Endodermal cell (in vitro differentiated cells): ENCODE results near the gene VTI1A. TPM values are rescaled to one million over a fixed set of nuclear protein-coding genes. Genes with fewer than 3 reads are reported as not detected.

Experiments used
- DNase-seq: peaks from one replicate; pipeline ENCODE4 v3.0.0-alpha.2; 2017
- H3K27ac ChIP-seq: 2 replicates; pipeline ENCODE4 v1.5.1; 2013; ENCODE audit warnings: mild to moderate bottlenecking, low read depth, low read length, moderate library complexity
- H3K27me3 ChIP-seq: 2 replicates; pipeline ENCODE4 v1.6.1; 2013; ENCODE audit warnings: mild to moderate bottlenecking, low read length, moderate library complexity; ENCODE audit not compliant: insufficient read depth, control insufficient read depth, poor library complexity, severe bottlenecking
- H3K36me3 ChIP-seq: 2 replicates; pipeline ENCODE4 v1.7.0; 2013; ENCODE audit warnings: mild to moderate bottlenecking, low read length, moderate library complexity; ENCODE audit not compliant: control insufficient read depth, insufficient read depth
- H3K4me1 ChIP-seq: one replicate; pipeline ENCODE4 v1.7.0; 2013; ENCODE audit warnings: low read length; ENCODE audit not compliant: control insufficient read depth, insufficient read depth
- H3K4me3 ChIP-seq: 2 replicates; pipeline ENCODE4 v1.5.1; 2013; ENCODE audit warnings: mild to moderate bottlenecking, low read length, moderate library complexity
- H3K9ac ChIP-seq: 2 replicates; pipeline ENCODE4 v1.6.1; 2013; ENCODE audit warnings: mild to moderate bottlenecking, low read length, moderate library complexity; ENCODE audit not compliant: poor library complexity, severe bottlenecking; ENCODE audit errors: extremely low read depth
- H3K9me3 ChIP-seq: 2 replicates; pipeline ENCODE4 v1.6.1; 2013; ENCODE audit warnings: mild to moderate bottlenecking, low read length, moderate library complexity; ENCODE audit not compliant: control insufficient read depth
- H3K27ac Mint-ChIP-seq: 2 replicates; pipeline ENCODE4 v1.8.0; 2020; ENCODE audit warnings: mixed read lengths
- H3K27me3 Mint-ChIP-seq: 2 replicates; pipeline ENCODE4 v1.8.0; 2021; ENCODE audit warnings: mild to moderate bottlenecking, mixed read lengths; ENCODE audit not compliant: insufficient read depth
- H3K36me3 Mint-ChIP-seq: 2 replicates; pipeline ENCODE4 v1.8.0; 2020; ENCODE audit warnings: low read depth, mixed read lengths
- H3K4me1 Mint-ChIP-seq: 2 replicates; pipeline ENCODE4 v1.8.0; 2020; ENCODE audit warnings: mixed read lengths
- H3K4me3 Mint-ChIP-seq: 2 replicates; pipeline ENCODE4 v1.8.0; 2020; ENCODE audit warnings: mild to moderate bottlenecking, moderate library complexity, mixed read lengths
- H3K9me3 Mint-ChIP-seq: 2 replicates; pipeline ENCODE4 v1.8.0; 2020; ENCODE audit warnings: mild to moderate bottlenecking, mixed read lengths
- WGBS, 2 experiments: methylation state at CpG; one replicate each; pipeline versions ENCODE4 v1.1.5 to v1.1.7; 2013; ENCODE audit warnings: missing lambda C conversion rate in 2 of 2, mixed read lengths in 1 of 2; ENCODE audit not compliant: insufficient coverage in 1 of 2, insufficient read length in 1 of 2; 5-methylcytosine and 5-hydroxymethylcytosine counted together
- total RNA-seq, 2 donors: library from RNA; stranded (reverse); fragmentation: NEBNext Ultra II Directional in 1 of 2; extraction: Animal tissue kit (Norgen Biotek cat#: 25700) in 1 of 2; gene quantifications; 2 replicates in 1 of 2; 3 replicates in 1 of 2; pipeline ENCODE4 v1.2.1, GENCODE V29; 2021
- TF ChIP-seq, protein P1 (sequence below): fragments of 200-600 bp; sonication (generic); conservative IDR thresholded peaks from 2 replicates; pipeline ENCODE4 v1.5.0; 2021; ENCODE audit warnings: antibody characterized with exemption, mild to moderate bottlenecking

The VTI1A gene
- total RNA-seq, 2 donors from 2014 or later = 27.0 to 29.9 TPM

- WGBS, 2 experiments = 81 to 91% methylated on average over 14 to 16 of the region's 16 CpGs
- H3K4me1 Mint-ChIP-seq = peaks cover 40% of the 10 kb centered on the region
- no peaks in the 10 kb centered on the region for H3K27me3 ChIP-seq
These were observed 384.8 kb downstream of the VTI1A start for GRCh38 chr10:112831859-112832258.

GRCh38 chr10:112832361-112832878, 385.4 kb downstream of the VTI1A start:
- peak; percentile 94 for DNase-seq
- H3K36me3 ChIP-seq = no peaks in the 10 kb centered on the region
- peak overlapping the region; percentile 22 for H3K4me3 Mint-ChIP-seq
- H3K4me1 Mint-ChIP-seq = peaks cover 41% of the 10 kb centered on the region
- H3K27me3 ChIP-seq = no peaks in the 10 kb centered on the region
- TF ChIP-seq, protein P1, sequence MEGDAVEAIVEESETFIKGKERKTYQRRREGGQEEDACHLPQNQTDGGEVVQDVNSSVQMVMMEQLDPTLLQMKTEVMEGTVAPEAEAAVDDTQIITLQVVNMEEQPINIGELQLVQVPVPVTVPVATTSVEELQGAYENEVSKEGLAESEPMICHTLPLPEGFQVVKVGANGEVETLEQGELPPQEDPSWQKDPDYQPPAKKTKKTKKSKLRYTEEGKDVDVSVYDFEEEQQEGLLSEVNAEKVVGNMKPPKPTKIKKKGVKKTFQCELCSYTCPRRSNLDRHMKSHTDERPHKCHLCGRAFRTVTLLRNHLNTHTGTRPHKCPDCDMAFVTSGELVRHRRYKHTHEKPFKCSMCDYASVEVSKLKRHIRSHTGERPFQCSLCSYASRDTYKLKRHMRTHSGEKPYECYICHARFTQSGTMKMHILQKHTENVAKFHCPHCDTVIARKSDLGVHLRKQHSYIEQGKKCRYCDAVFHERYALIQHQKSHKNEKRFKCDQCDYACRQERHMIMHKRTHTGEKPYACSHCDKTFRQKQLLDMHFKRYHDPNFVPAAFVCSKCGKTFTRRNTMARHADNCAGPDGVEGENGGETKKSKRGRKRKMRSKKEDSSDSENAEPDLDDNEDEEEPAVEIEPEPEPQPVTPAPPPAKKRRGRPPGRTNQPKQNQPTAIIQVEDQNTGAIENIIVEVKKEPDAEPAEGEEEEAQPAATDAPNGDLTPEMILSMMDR = no peak
- H3K4me3 ChIP-seq = no peak overlapping the region
- H3K9me3 Mint-ChIP-seq = peaks cover 11% of the 10 kb centered on the region
- peaks cover 4% of the 10 kb centered on the region for H3K4me1 ChIP-seq
- H3K9me3 ChIP-seq = peaks cover 10% of the 10 kb centered on the region
- H3K27me3 Mint-ChIP-seq = peaks cover 9% of the 10 kb centered on the region
- H3K9ac ChIP-seq = no peak overlapping the region
- H3K27ac Mint-ChIP-seq = peak overlapping the region; percentile 87
- H3K27ac ChIP-seq = no peak overlapping the region
- H3K36me3 Mint-ChIP-seq = peaks cover 7% of the 10 kb centered on the region
- WGBS, 2 experiments = 55 to 63% methylated on average over 5 to 7 of the region's 7 CpGs

More at GRCh38 chr10:112831859-112832258, 384.8 kb downstream of the VTI1A start:
- Mint-ChIP-seq H3K36me3 (peaks cover 7% of the 10 kb centered on the region), H3K4me3 (peak overlapping the region; percentile 22), H3K27me3 (peaks cover 9% of the 10 kb centered on the region), H3K9me3 (peaks cover 11% of the 10 kb centered on the region), H3K27ac (peak overlapping the region; percentile 87)
- no peak for DNase-seq
- H3K9ac ChIP-seq = no peak overlapping the region
- H3K9me3 ChIP-seq = peaks cover 10% of the 10 kb centered on the region
- H3K4me1 ChIP-seq = peaks cover 4% of the 10 kb centered on the region
- TF ChIP-seq, protein P1 = no peak
- no peak overlapping the region for H3K4me3 ChIP-seq
- H3K27ac ChIP-seq = no peak overlapping the region
- no peaks in the 10 kb centered on the region for H3K36me3 ChIP-seq

GRCh38 chr10:112832959-112833358, 385.9 kb downstream of the VTI1A start:
- 56 to 83% methylated on average over 2 of the region's 2 CpGs for WGBS, 2 experiments
- Histone ChIP-seq H3K27ac (no peak overlapping the region), H3K27me3 (no peaks in the 10 kb centered on the region), H3K36me3 (no peaks in the 10 kb centered on the region), H3K4me3 (no peak overlapping the region), H3K4me1 (peaks cover 4% of the 10 kb centered on the region), H3K9ac (no peak overlapping the region), H3K9me3 (peaks cover 10% of the 10 kb centered on the region)
- no peak for DNase-seq
- H3K36me3 Mint-ChIP-seq = peaks cover 7% of the 10 kb centered on the region
- TF ChIP-seq, protein P1 = no peak
- H3K9me3 Mint-ChIP-seq = peaks cover 11% of the 10 kb centered on the region
- peak overlapping the region; percentile 52 for H3K27ac Mint-ChIP-seq
- peaks cover 9% of the 10 kb centered on the region for H3K27me3 Mint-ChIP-seq
- no peak overlapping the region for H3K4me3 Mint-ChIP-seq
- H3K4me1 Mint-ChIP-seq = peaks cover 42% of the 10 kb centered on the region
